Suppressor macrophage (primary cell): ENCODE data around the gene DNAJC7.

Experiments
- DNase-seq, 4 experiments: peaks; one replicate each; pipeline ENCODE4 v3.0.0-alpha.2; 2020 to 2022
- total RNA-seq, 17 experiments: gene quantifications; one replicate each; lab custom pipeline; 2026; ENCODE audit warnings: mixed read lengths in 6 of 17, inconsistent platforms in 3 of 17; lab: John Stamatoyannopoulos, UW

DNAJC7 gene
- 59.2 to 110 (median 86.4) reads per million in 17 experiments for total RNA-seq

- peak; percentile 91 to 96 (median 96) for DNase-seq
Measured at GRCh38 chr17:42016941-42017865, at the start of gene DNAJC7. Gene DNAJC7, minus strand, starts transcription at chr17:42017439. Its CDS starts 23 bp downstream, at chr17:42017416.

GRCh38 chr17:42065201-42065600 lies 48.0 kb upstream of the DNAJC7 start:
- peak in 3 of 4 experiments; percentile 17 to 22 (median 21) for DNase-seq

GRCh38 chr17:42062681-42063080 lies 45.4 kb upstream of the DNAJC7 start:
- no peak for DNase-seq

GRCh38 chr17:42061646-42062487 lies 44.6 kb upstream of the DNAJC7 start:
- peak in 2 of 4 experiments; percentile 11 to 19 for DNase-seq

GRCh38 chr17:42060231-42060630 lies 43.0 kb upstream of the DNAJC7 start:
- DNase-seq, result no peak

GRCh38 chr17:42059815-42060214 lies 42.6 kb upstream of the DNAJC7 start:
- peak in 1 of 4 experiments; percentile 18 for DNase-seq

- no peak for DNase-seq
Measured at GRCh38 chr17:42058063-42058462, 40.8 kb upstream of the DNAJC7 start.

GRCh38 chr17:42056635-42057034 lies 39.4 kb upstream of the DNAJC7 start:
- no peak for DNase-seq

- no peak for DNase-seq
Measured at GRCh38 chr17:42055496-42055895, 38.3 kb upstream of the DNAJC7 start.

GRCh38 chr17:42055027-42055426 lies 37.8 kb upstream of the DNAJC7 start:
- no peak for DNase-seq

- no peak for DNase-seq
Measured at GRCh38 chr17:42053731-42054500, 36.7 kb upstream of the DNAJC7 start.

GRCh38 chr17:42052346-42052877 lies 35.2 kb upstream of the DNAJC7 start:
- DNase-seq, result no peak

- no peak for DNase-seq
Measured at GRCh38 chr17:42051645-42052044, 34.4 kb upstream of the DNAJC7 start.

- peak in 1 of 4 experiments; percentile 40 for DNase-seq
Measured at GRCh38 chr17:42051013-42051400, 33.8 kb upstream of the DNAJC7 start.

- peak; percentile 51 to 81 (median 66) for DNase-seq
Measured at GRCh38 chr17:42050393-42051012, 33.3 kb upstream of the DNAJC7 start, which contains the start of gene C17orf113. Gene C17orf113, minus strand, starts transcription at chr17:42050601. Its CDS starts 7,225 bp downstream, at chr17:42043376.

- no peak for DNase-seq
Measured at GRCh38 chr17:42049834-42050392, 32.7 kb upstream of the DNAJC7 start.

GRCh38 chr17:42047343-42047742 lies 30.1 kb upstream of the DNAJC7 start:
- no peak for DNase-seq

- no peak for DNase-seq
Measured at GRCh38 chr17:42045719-42046118, 28.5 kb upstream of the DNAJC7 start.

- no peak for DNase-seq
Measured at GRCh38 chr17:42042598-42043319, 25.5 kb upstream of the DNAJC7 start.

GRCh38 chr17:42041619-42042018 lies 24.4 kb upstream of the DNAJC7 start:
- DNase-seq, result no peak
